Measurements from ENCODE around the gene PERM1.
"Not testable (repeated sequence)": the region's sequence is repeated elsewhere in the genome, so short reads cannot be mapped to it uniquely, and the experiment has no call there.

Gene PERM1

GRCh38 chr1:996851-997712, 15.2 kb upstream of the PERM1 start:
- no peak for DNase-seq

- no peak for DNase-seq
Measured at GRCh38 chr1:995665-996633, 14.1 kb upstream of the PERM1 start.

GRCh38 chr1:994546-994945, 12.7 kb upstream of the PERM1 start:
- DNase-seq, result not testable (repeated sequence)

GRCh38 chr1:993379-993995, 11.6 kb upstream of the PERM1 start:
- no peak for DNase-seq

GRCh38 chr1:992362-992761, 10.5 kb upstream of the PERM1 start:
- DNase-seq, result no peak

- DNase-seq, result no peak
Measured at GRCh38 chr1:991895-992294, 10.0 kb upstream of the PERM1 start.

GRCh38 chr1:991275-991674, 9.4 kb upstream of the PERM1 start:
- not testable (repeated sequence) for DNase-seq

GRCh38 chr1:988061-988460, 6.2 kb upstream of the PERM1 start:
- not testable (repeated sequence) for DNase-seq

- no peak for DNase-seq
Measured at GRCh38 chr1:985126-985525, 3.2 kb upstream of the PERM1 start.

- DNase-seq, result no peak
Measured at GRCh38 chr1:984476-984814, 2.6 kb upstream of the PERM1 start.

GRCh38 chr1:983798-984475, 2.0 kb upstream of the PERM1 start:
- peak; percentile 66 to 73 for DNase-seq

GRCh38 chr1:982765-983436, 1.0 kb upstream of the PERM1 start:
- DNase-seq, result no peak

- DNase-seq, result no peak
Measured at GRCh38 chr1:981491-981954, 370 bp downstream of the PERM1 start.

- DNase-seq, result no peak
Measured at GRCh38 chr1:980602-981395, 1.1 kb downstream of the PERM1 start.

GRCh38 chr1:980137-980571, 1.7 kb downstream of the PERM1 start:
- no peak for DNase-seq

- no peak for DNase-seq
Measured at GRCh38 chr1:979744-980072, 2.2 kb downstream of the PERM1 start.

- DNase-seq, result no peak
Measured at GRCh38 chr1:978835-979743, 2.8 kb downstream of the PERM1 start.

GRCh38 chr1:978069-978834, 3.6 kb downstream of the PERM1 start:
- DNase-seq, result no peak

GRCh38 chr1:976791-977190, 5.1 kb downstream of the PERM1 start:
- not testable (repeated sequence) for DNase-seq
